ENCODE results near the gene INTS11. TPM values are rescaled to one million over a fixed set of nuclear protein-coding genes. Genes with fewer than 3 reads are reported as not detected.

The INTS11 gene
- total RNA-seq, 1 experiment from 2014 or later: 139 TPM

DNA sequence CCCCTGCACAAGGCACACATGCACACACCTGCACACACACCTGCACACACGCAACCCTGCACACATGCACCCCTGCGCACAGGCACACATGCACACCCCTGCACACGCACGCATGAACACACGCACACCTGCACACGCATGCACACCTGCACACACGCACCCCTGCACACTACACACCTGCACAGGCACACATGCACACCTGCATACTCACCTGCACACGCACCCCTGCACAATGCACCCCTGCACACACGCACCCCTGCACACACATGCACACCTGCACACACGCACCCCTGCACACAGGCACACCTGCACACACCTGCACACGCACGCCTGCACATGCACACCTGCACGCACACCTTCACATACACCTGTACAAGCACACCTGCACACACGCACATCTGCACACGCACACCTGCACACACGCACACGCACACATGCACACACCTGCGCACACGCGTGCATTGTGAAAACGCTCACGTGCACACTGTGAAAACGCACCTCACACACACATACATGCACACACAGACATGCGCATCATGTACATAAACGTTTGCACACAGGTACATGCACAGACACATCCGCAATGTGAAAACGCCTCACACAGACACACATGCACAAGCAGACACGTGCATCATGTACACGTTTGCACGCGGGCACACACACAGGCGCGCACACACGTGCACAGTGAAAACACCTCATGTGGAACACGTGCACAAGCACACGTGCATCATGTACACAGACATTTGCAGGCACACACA lies 16.5 kb upstream of the INTS11 start:
- H3T11ph ChIP-seq (ENCODE audit: low read length): no peak overlapping the region
- H2BK15ac ChIP-seq (ENCODE audit: low read depth, low read length): no peak overlapping the region
- TF ChIP-seq, protein P1, sequence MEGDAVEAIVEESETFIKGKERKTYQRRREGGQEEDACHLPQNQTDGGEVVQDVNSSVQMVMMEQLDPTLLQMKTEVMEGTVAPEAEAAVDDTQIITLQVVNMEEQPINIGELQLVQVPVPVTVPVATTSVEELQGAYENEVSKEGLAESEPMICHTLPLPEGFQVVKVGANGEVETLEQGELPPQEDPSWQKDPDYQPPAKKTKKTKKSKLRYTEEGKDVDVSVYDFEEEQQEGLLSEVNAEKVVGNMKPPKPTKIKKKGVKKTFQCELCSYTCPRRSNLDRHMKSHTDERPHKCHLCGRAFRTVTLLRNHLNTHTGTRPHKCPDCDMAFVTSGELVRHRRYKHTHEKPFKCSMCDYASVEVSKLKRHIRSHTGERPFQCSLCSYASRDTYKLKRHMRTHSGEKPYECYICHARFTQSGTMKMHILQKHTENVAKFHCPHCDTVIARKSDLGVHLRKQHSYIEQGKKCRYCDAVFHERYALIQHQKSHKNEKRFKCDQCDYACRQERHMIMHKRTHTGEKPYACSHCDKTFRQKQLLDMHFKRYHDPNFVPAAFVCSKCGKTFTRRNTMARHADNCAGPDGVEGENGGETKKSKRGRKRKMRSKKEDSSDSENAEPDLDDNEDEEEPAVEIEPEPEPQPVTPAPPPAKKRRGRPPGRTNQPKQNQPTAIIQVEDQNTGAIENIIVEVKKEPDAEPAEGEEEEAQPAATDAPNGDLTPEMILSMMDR (conservative IDR thresholded peaks at IDR 0.05): no peak
- H3K4me1 ChIP-seq (ENCODE audit: insufficient read depth, low read length): no peaks in the 10 kb centered on the region
- no peak overlapping the region for H3K9ac ChIP-seq (ENCODE audit: extremely low read depth, insufficient read length, low read length)
- Mint-ChIP-seq H3K27me3 (ENCODE audit: low read depth) (no peaks in the 10 kb centered on the region), H3K9me3 (peaks cover 0 to 8% of the 10 kb centered on the region in 2 experiments; a peak in 3 of 5 replicates), H3K4me1 (no peaks in the 10 kb centered on the region), H3K4me3 (peak overlapping the region in 1 of 2 experiments; percentile 65; a peak in 2 of 5 replicates), H3K27ac (peak overlapping the region in 1 of 3 experiments; percentile 65; a peak in 1 of 7 replicates), H3K36me3 (ENCODE audit: insufficient read depth in 1 of 3, low read depth in 3 of 3) (peaks cover 21 to 36% (median 31%) of the 10 kb centered on the region in 3 experiments)
- H3K23me2 ChIP-seq (ENCODE audit: insufficient read length, low read depth, low read length, poor library complexity, severe bottlenecking): no peaks in the 10 kb centered on the region
- no peak overlapping the region for H2BK5ac ChIP-seq (ENCODE audit: insufficient read length, low read length)
- H4K5ac ChIP-seq (ENCODE audit: insufficient read length, low read depth, low read length): no peak overlapping the region
- no peak overlapping the region for H3K4me2 ChIP-seq (ENCODE audit: insufficient read depth, insufficient read length, low read length)
- no peak overlapping the region for H2AFZ ChIP-seq (ENCODE audit: low read length)
- H3K23ac ChIP-seq (ENCODE audit: insufficient read length, low read depth, low read length): no peak overlapping the region
- no peak overlapping the region for H4K8ac ChIP-seq (replicated peaks; ENCODE audit: insufficient read length, low read depth, low read length)
- H3K27me3 ChIP-seq (ENCODE audit: insufficient read depth, low read length): no peaks in the 10 kb centered on the region
- no peak overlapping the region for H3K56ac ChIP-seq (ENCODE audit: insufficient read length, low read depth, low read length)
- H3K9me3 ChIP-seq (ENCODE audit: control insufficient read depth, low read depth, low read length): no peaks in the 10 kb centered on the region
- no peak for DNase-seq
- no CpG with 5 or more reads among the region's 36 CpGs for WGBS (ENCODE audit: extremely low coverage, insufficient read length, low lambda C conversion rate)
- peaks cover 2% of the 10 kb centered on the region for H3K79me1 ChIP-seq (ENCODE audit: insufficient read depth, low read depth, low read length, poor library complexity, severe bottlenecking)
- no peak overlapping the region for H2BK20ac ChIP-seq (ENCODE audit: low read depth, low read length, poor library complexity, severe bottlenecking)
- H3K14ac ChIP-seq (ENCODE audit: insufficient read depth, low read length): no peak overlapping the region
- H2AK5ac ChIP-seq (ENCODE audit: insufficient read length, low read length): no peak overlapping the region
- H3K18ac ChIP-seq (ENCODE audit: insufficient read length, low read depth, low read length): no peak overlapping the region
- no peak overlapping the region for H4K91ac ChIP-seq (ENCODE audit: insufficient read length, low read depth, low read length)
- H3K79me2 ChIP-seq (ENCODE audit: insufficient read depth, low read length): no peaks in the 10 kb centered on the region; the same call in 1 of the 2 replicates
- H2BK120ac ChIP-seq (ENCODE audit: low read depth, low read length, poor library complexity, severe bottlenecking): no peak overlapping the region
- H2BK12ac ChIP-seq (ENCODE audit: insufficient read length, low read depth, low read length): no peak overlapping the region
- no peak overlapping the region for H3K4ac ChIP-seq (ENCODE audit: low read depth, low read length)
- no peaks in the 10 kb centered on the region for H4K20me1 ChIP-seq (ENCODE audit: control insufficient read depth, insufficient read depth, insufficient read length)
- H3K27ac ChIP-seq (ENCODE audit: insufficient read length, low read depth, low read length): no peak overlapping the region
